CD8-positive, alpha-beta memory T cell (primary cell): ENCODE results near the gene CFAP92. TPM values are rescaled to one million over a fixed set of nuclear protein-coding genes. Genes with fewer than 3 reads are reported as not detected.

Experiments
- CTCF ChIA-PET: fragments of 350-600 bp; sonication (Branson Sonifier 250); formaldehyde crosslinking; loops from one replicate; lab custom pipeline; 2021; ENCODE audit warnings: antibody characterized with exemption; lab: Charles Lee
- POLR2A ChIA-PET: fragments of 350-600 bp; sonication (Branson Sonifier 250); formaldehyde crosslinking; loops from one replicate; lab custom pipeline; 2021; ENCODE audit warnings: antibody characterized with exemption; lab: Charles Lee
- DNase-seq, 5 donors: peaks; one replicate each; pipeline versions ENCODE4 v3.0.0 to v3.0.0-alpha.2; 2020 to 2022; ENCODE audit warnings: mixed read lengths in 1 of 5
- H3K27ac ChIP-seq: one replicate; pipeline ENCODE4 v1.7.0; 2013; ENCODE audit warnings: low read depth, mild to moderate bottlenecking, low read length, moderate library complexity
- H3K27me3 ChIP-seq: 2 replicates; pipeline ENCODE4 v1.7.0; 2013; ENCODE audit warnings: low read length, mild to moderate bottlenecking; ENCODE audit not compliant: insufficient read depth, poor library complexity, severe bottlenecking
- H3K36me3 ChIP-seq: 2 replicates; pipeline ENCODE4 v1.7.0; 2013; ENCODE audit warnings: mild to moderate bottlenecking, low read length, moderate library complexity; ENCODE audit not compliant: insufficient read depth
- H3K4me1 ChIP-seq: 2 replicates; pipeline ENCODE4 v1.7.0; 2013; ENCODE audit warnings: mild to moderate bottlenecking, low read length, moderate library complexity; ENCODE audit not compliant: insufficient read depth
- H3K4me3 ChIP-seq: 2 replicates; pipeline ENCODE4 v1.7.0; 2013; ENCODE audit warnings: mild to moderate bottlenecking, low read length
- H3K9me3 ChIP-seq: 2 replicates; pipeline ENCODE4 v1.7.0; 2013; ENCODE audit warnings: mild to moderate bottlenecking, low read length
- H3K27ac Mint-ChIP-seq, 8 donors: one replicate each; pipeline ENCODE4 v1.8.0; 2020 to 2021; ENCODE audit warnings: mixed read lengths in 8 of 8, mild to moderate bottlenecking in 6 of 8, inconsistent platforms in 3 of 8, moderate library complexity in 3 of 8
- H3K27me3 Mint-ChIP-seq, 2 donors: one replicate each; pipeline ENCODE4 v1.8.0; 2020 to 2021; ENCODE audit warnings: mixed read lengths in 2 of 2, mild to moderate bottlenecking in 1 of 2, moderate library complexity in 1 of 2
- H3K36me3 Mint-ChIP-seq, 3 donors: one replicate each; pipeline ENCODE4 v1.8.0; 2020 to 2021; ENCODE audit warnings: mixed read lengths in 3 of 3, inconsistent platforms in 1 of 3, mild to moderate bottlenecking in 1 of 3
- H3K4me1 Mint-ChIP-seq, 3 donors: one replicate each; pipeline ENCODE4 v1.8.0; 2020 to 2021; ENCODE audit warnings: mixed read lengths in 3 of 3, inconsistent platforms in 1 of 3, mild to moderate bottlenecking in 1 of 3
- H3K4me3 Mint-ChIP-seq, 7 donors: one replicate each; pipeline ENCODE4 v1.8.0; 2020 to 2021; ENCODE audit warnings: mixed read lengths in 7 of 7, mild to moderate bottlenecking in 6 of 7, moderate library complexity in 4 of 7, inconsistent platforms in 2 of 7
- H3K9me3 Mint-ChIP-seq, 5 donors: one replicate each; pipeline ENCODE4 v1.8.0; 2020 to 2022; ENCODE audit warnings: mixed read lengths in 5 of 5, mild to moderate bottlenecking in 3 of 5, moderate library complexity in 2 of 5, inconsistent platforms in 1 of 5
- polyA plus RNA-seq: library from polyadenylated mRNA; unstranded; fragments of 300-500 nt; fragmentation: Illumina TruSeq; gene quantifications from one replicate; pipeline ENCODE4 v1.2.3, GENCODE V29; 2021
- total RNA-seq, 2 experiments: library from RNA; stranded (reverse); gene quantifications; one replicate each; pipeline ENCODE4 v1.2.3, GENCODE V29; 2021

Gene CFAP92
- total and polyA plus RNA-seq, 3 experiments from 2014 or later, result 0.13 to 0.24 TPM; not detected in 1

DNA sequence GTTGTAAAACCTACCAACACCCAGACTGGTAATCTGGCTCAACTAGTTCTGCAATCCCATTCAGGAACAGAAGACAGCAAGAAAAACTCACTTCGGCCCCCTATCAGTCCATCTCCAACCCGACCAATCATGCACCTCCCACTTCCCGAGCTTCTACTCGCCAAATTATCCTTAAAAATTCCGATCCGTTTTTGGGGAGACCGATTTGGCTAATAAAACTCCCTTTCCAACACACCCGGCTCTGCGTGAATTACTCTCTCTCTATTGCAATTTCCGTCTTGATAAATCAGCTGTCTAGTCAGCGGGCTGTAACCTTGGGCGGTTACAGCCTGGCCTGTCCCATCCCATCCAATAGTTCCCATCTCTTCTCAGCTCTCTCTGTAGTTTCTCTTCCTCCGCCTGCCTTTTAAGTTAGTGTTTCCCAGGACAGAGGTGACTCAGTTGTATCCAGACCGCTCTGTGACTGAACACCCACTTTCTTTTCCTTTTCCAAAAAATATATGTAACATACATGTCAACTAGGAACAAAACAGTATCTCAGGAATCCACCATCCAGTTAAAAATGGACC, 115.2 kb downstream of the CFAP92 start:
- Mint-ChIP-seq H3K4me3 (peak overlapping the region; percentile 84 to 97 (median 87)), H3K27ac (peak overlapping the region; percentile 96 to 100 (median 98)), H3K27me3 (no peaks in the 10 kb centered on the region), H3K36me3 (peaks cover 0 to 20% (median 6%) of the 10 kb centered on the region in 3 donors), H3K9me3 (no peaks in the 10 kb centered on the region), H3K4me1 (peaks cover 45 to 67% (median 63%) of the 10 kb centered on the region in 3 donors)
- H3K27me3 ChIP-seq, result no peaks in the 10 kb centered on the region
- peak overlapping the region; percentile 93 for H3K27ac ChIP-seq
- ChIA-PET POLR2A (interaction anchor here (0.6 to 2.2 kb wide), 12 partner anchors 33 to 401 kb away, joined by 3 to 12 read pairs (median 4); partner anchors contain the start of genes RAB7A and RPN1), CTCF (interaction anchor here (0.7 to 5.7 kb wide), 6 partner anchors 11 to 261 kb away, joined by 3 to 25 read pairs (median 6); no protein-coding TSS in a partner anchor)
- peaks cover 40% of the 10 kb centered on the region for H3K4me1 ChIP-seq
- H3K36me3 ChIP-seq, result peaks cover 8% of the 10 kb centered on the region
- H3K4me3 ChIP-seq, result peak overlapping the region; percentile 84
- peak in 2 of 5 donors; percentile 1 to 52 for DNase-seq
- no peaks in the 10 kb centered on the region for H3K9me3 ChIP-seq

DNA sequence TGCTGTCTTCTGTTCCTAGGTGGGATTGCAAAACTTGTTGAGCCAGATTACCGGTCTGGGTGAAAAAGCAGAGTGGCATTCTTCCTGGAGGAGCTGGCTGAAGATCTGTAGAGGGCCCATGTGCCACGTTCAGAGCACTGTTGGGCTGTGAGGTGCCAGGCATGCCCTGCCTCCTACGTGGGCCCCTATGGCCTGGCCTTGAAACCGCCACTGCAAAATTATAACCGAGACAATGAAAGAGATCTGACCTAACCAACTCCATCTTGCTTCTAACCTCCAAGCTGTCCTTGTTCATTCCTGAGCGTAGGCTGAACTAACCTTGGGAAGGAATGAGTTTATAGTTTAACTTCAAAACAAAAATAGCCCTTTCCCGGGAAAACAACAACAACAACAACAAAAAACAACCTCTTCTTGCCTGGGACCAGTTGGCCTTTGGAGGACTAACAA, 115.8 kb downstream of the CFAP92 start:
- H3K36me3 ChIP-seq, result peaks cover 8% of the 10 kb centered on the region
- POLR2A ChIA-PET, result interaction anchor here (1.2 to 2.2 kb wide), 4 partner anchors 45 to 402 kb away, joined by 4 to 12 read pairs (median 6); partner anchors contain the start of gene RAB7A
- H3K27me3 Mint-ChIP-seq, result no peaks in the 10 kb centered on the region
- peaks cover 45 to 65% (median 62%) of the 10 kb centered on the region in 3 donors for H3K4me1 Mint-ChIP-seq
- H3K4me1 ChIP-seq, result peaks cover 40% of the 10 kb centered on the region
- no peak for DNase-seq
- CTCF ChIA-PET, result interaction anchor here (0.6 to 5.7 kb wide), 5 partner anchors 10 to 261 kb away, joined by 3 to 25 read pairs (median 8); no protein-coding TSS in a partner anchor
- no peaks in the 10 kb centered on the region for H3K27me3 ChIP-seq
- peak overlapping the region; percentile 96 to 100 (median 98) for H3K27ac Mint-ChIP-seq
- H3K9me3 Mint-ChIP-seq, result no peaks in the 10 kb centered on the region
- H3K9me3 ChIP-seq, result no peaks in the 10 kb centered on the region
- H3K36me3 Mint-ChIP-seq, result peaks cover 0 to 19% (median 6%) of the 10 kb centered on the region in 3 donors
- no peak overlapping the region for H3K4me3 ChIP-seq
- H3K4me3 Mint-ChIP-seq, result peak overlapping the region; percentile 62 to 91 (median 85)
- peak overlapping the region; percentile 93 for H3K27ac ChIP-seq

DNA sequence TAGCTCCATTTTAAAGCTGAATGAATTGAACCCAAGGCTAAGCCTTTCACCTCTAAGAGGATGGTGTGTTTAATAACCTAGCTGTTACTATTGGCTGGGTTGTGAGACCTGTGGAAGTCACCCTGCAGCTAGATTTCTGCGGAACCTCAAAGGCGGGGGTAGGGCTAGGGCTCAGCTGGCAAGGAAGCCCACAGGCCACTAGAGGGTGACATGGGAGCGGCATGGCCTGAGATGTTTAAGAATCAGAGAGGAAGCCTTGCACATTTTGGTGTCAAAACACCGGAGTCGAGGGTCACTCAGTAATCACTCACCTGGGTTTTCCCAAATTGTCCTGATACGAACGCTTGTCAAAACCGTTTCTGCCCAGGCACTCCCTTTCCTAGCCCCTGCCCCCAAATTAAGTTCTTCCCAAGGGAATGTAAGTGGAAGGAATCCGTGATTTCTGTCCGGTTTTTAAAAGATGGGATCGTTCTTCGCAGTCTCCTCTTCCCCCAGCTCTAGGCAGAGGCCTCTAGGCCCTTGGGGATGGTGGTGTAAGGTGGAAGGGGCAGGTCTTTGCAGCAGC, 118.2 kb downstream of the CFAP92 start:
- Histone ChIP-seq H3K27me3 (no peaks in the 10 kb centered on the region), H3K27ac (no peak overlapping the region), H3K4me1 (peaks cover 31% of the 10 kb centered on the region), H3K36me3 (no peaks in the 10 kb centered on the region), H3K4me3 (no peak overlapping the region), H3K9me3 (no peaks in the 10 kb centered on the region)
- Mint-ChIP-seq H3K4me1 (peaks cover 31 to 42% (median 38%) of the 10 kb centered on the region in 3 donors), H3K4me3 (peak overlapping the region in 3 of 7 donors; percentile 11 to 57 (median 32)), H3K36me3 (peaks cover 0 to 12% (median 0%) of the 10 kb centered on the region in 3 donors), H3K27me3 (peaks cover 0 to 2% of the 10 kb centered on the region in 2 donors), H3K27ac (peak overlapping the region in 5 of 8 donors; percentile 1 to 87 (median 68)), H3K9me3 (no peaks in the 10 kb centered on the region)
- peak in 4 of 5 donors; percentile 20 to 69 (median 45) for DNase-seq
- CTCF ChIA-PET, result interaction anchor here (0.7 to 5.7 kb wide), 7 partner anchors 8 to 258 kb away, joined by 3 to 25 read pairs (median 4); no protein-coding TSS in a partner anchor
- POLR2A ChIA-PET, result no interaction called here

DNA sequence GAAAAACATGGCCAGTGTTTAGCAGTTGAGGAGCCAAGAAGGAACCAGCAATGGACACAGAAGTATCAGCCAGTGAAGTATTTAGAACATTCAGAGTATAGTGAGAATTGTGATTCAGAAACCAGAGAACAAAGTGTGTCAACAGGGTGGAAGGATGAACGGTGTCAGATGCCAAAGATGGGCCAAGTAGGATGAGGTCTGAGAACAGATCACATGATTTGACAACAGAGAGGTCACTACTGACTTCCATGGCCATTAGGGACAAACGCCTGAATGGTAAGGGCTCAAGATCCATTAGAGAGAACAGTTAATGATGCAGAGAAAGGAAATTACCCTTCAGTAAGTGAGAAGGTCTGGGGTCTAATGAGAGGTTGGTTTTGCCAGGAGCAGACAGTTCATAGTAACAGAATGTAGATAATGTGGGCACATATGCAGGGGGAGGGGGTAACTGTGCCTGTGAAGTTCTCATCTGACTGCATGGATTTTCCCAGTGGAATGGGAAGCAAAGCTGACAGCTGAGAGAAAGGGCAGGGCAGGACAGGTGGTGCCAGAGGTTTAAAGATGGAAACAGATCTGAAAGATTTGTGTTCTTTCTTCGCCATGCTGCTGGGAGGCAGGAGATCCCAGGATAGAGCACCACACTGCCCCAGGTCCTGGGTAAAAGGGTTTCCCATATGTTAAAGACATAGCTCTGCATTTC, 119.2 kb downstream of the CFAP92 start:
- ChIA-PET CTCF (interaction anchor here (0.7 to 5.7 kb wide), 4 partner anchors 11 to 257 kb away, joined by 3 to 24 read pairs (median 4); no protein-coding TSS in a partner anchor), POLR2A (no interaction called here)
- peaks cover 0 to 10% (median 0%) of the 10 kb centered on the region in 3 donors for H3K36me3 Mint-ChIP-seq
- Histone ChIP-seq H3K4me3 (no peak overlapping the region), H3K27ac (no peak overlapping the region), H3K9me3 (no peaks in the 10 kb centered on the region), H3K27me3 (no peaks in the 10 kb centered on the region), H3K4me1 (peaks cover 22% of the 10 kb centered on the region), H3K36me3 (no peaks in the 10 kb centered on the region)
- no peak for DNase-seq
- peaks cover 22 to 32% (median 28%) of the 10 kb centered on the region in 3 donors for H3K4me1 Mint-ChIP-seq
- H3K4me3 Mint-ChIP-seq, result peak overlapping the region in 1 of 7 donors; percentile 48
- no peaks in the 10 kb centered on the region for H3K9me3 Mint-ChIP-seq
- H3K27me3 Mint-ChIP-seq, result peaks cover 0 to 2% of the 10 kb centered on the region in 2 donors
- H3K27ac Mint-ChIP-seq, result peak overlapping the region in 4 of 8 donors; percentile 13 to 60 (median 22)

DNA sequence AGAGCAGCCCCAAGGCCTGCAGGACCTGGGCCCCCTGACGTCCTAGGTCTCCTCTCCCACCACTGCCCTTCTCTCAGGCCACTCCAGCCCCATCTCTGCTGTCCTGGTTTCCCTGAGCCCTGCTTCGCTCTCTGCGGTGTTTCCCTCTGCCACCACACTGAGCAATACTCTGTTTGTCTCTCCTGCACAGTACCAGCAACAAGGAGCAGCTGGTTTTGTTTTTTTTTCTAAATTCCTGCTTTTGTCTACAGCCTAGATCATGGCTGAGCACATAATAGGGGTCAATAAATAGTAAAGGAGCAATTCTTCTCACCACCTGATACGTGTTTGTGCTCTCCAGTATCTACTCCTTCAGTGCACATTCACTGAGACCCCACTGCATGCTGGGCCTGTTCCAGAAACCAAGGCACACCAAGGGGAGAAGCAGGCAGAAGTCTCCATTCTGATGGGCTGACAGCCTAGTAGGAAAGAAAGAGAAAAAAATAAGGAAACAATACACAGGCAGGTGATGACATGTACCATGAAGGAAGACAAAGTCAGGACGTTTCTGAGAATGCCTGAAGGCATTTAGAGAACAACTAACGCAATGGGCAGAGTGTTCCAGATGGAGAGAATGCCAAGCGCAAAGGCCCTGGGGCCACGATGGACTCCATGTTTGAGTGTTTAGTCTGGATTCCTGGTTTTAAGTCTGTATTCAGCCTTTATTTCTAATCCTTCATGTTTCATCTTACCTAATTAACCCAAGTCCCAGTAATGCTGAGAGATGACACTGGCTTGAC, 120.4 kb downstream of the CFAP92 start:
- Histone ChIP-seq H3K9me3 (no peaks in the 10 kb centered on the region), H3K4me1 (peaks cover 19% of the 10 kb centered on the region), H3K27ac (no peak overlapping the region), H3K27me3 (no peaks in the 10 kb centered on the region), H3K4me3 (no peak overlapping the region), H3K36me3 (no peaks in the 10 kb centered on the region)
- peaks cover 15 to 22% (median 21%) of the 10 kb centered on the region in 3 donors for H3K4me1 Mint-ChIP-seq
- H3K4me3 Mint-ChIP-seq, result peak overlapping the region in 2 of 7 donors; percentile 34 to 62
- no peaks in the 10 kb centered on the region for H3K36me3 Mint-ChIP-seq
- H3K27me3 Mint-ChIP-seq, result peaks cover 0 to 2% of the 10 kb centered on the region in 2 donors
- CTCF ChIA-PET, result interaction anchor here (1.5 to 2.0 kb wide), 2 partner anchors 193 to 265 kb away, joined by 3 to 5 read pairs; no protein-coding TSS in a partner anchor
- no peaks in the 10 kb centered on the region for H3K9me3 Mint-ChIP-seq
- H3K27ac Mint-ChIP-seq, result peak overlapping the region in 4 of 8 donors; percentile 44 to 61 (median 56)
- no peak for DNase-seq
- POLR2A ChIA-PET, result no interaction called here

DNA sequence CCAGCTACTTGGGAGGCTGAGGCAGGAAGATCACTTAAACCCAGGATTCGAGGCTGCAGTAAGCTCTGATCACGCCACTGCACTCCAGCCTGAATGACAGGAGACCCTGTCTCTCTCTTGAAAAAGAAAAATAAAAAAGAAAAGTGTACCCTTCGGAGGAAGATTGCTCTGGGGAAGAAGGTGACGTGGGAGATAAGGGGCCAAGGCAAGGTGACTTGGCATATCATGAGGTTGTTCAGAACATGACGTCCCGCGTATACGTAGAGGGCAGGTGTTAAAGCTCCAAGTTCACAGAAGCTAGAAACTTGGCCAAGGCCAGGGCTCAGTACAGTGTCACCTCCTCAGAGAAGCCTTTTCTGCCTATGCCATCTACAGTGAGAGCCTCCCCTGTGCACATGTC, 121.1 kb downstream of the CFAP92 start:
- no peaks in the 10 kb centered on the region for H3K36me3 ChIP-seq
- ChIA-PET POLR2A (no interaction called here), CTCF (interaction anchor here (1.5 to 2.0 kb wide), 2 partner anchors 192 to 264 kb away, joined by 3 to 5 read pairs; no protein-coding TSS in a partner anchor)
- H3K36me3 Mint-ChIP-seq, result no peaks in the 10 kb centered on the region
- no peaks in the 10 kb centered on the region for H3K9me3 Mint-ChIP-seq
- no peak overlapping the region for H3K4me3 ChIP-seq
- no peak for DNase-seq
- H3K4me1 Mint-ChIP-seq, result peaks cover 8 to 15% (median 14%) of the 10 kb centered on the region in 3 donors
- no peak overlapping the region for H3K27ac ChIP-seq
- H3K9me3 ChIP-seq, result no peaks in the 10 kb centered on the region
- H3K4me1 ChIP-seq, result peaks cover 12% of the 10 kb centered on the region
- H3K4me3 Mint-ChIP-seq, result no peak overlapping the region
- peaks cover 0 to 2% of the 10 kb centered on the region in 2 donors for H3K27me3 Mint-ChIP-seq
- H3K27me3 ChIP-seq, result no peaks in the 10 kb centered on the region
- H3K27ac Mint-ChIP-seq, result no peak overlapping the region

DNA sequence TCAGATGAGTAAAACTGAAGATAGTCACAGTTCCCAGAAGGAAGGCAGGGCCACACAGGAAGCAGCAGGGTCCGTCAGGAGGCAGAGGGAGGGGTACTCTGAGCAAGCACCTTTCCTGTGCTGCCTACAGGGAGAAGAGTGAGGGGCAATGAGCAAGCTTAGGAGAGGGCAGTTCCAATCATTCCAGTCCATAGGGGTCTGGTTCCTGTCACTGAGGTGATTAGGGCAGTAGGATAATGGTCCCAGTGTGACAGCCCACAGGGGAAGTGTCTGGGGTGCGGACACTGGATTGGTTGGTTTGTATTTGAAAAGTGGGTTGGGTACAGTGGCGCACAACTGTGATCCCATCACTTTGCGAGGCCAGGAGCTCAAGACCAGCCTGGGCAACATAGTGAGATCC, 121.6 kb downstream of the CFAP92 start:
- no peaks in the 10 kb centered on the region for H3K9me3 Mint-ChIP-seq
- DNase-seq, result no peak
- H3K9me3 ChIP-seq, result no peaks in the 10 kb centered on the region
- CTCF ChIA-PET, result interaction anchor here (1.0 to 2.0 kb wide), 3 partner anchors 12 to 264 kb away, joined by 3 to 5 read pairs (median 3); no protein-coding TSS in a partner anchor
- POLR2A ChIA-PET, result no interaction called here
- H3K4me3 Mint-ChIP-seq, result no peak overlapping the region
- peak overlapping the region in 1 of 8 donors; percentile 28 for H3K27ac Mint-ChIP-seq
- H3K27me3 Mint-ChIP-seq, result peaks cover 0 to 2% of the 10 kb centered on the region in 2 donors
- no peaks in the 10 kb centered on the region for H3K36me3 Mint-ChIP-seq
- no peak overlapping the region for H3K27ac ChIP-seq
- H3K36me3 ChIP-seq, result no peaks in the 10 kb centered on the region
- peaks cover 6 to 10% (median 10%) of the 10 kb centered on the region in 3 donors for H3K4me1 Mint-ChIP-seq
- peaks cover 10% of the 10 kb centered on the region for H3K4me1 ChIP-seq
- H3K4me3 ChIP-seq, result no peak overlapping the region
- no peaks in the 10 kb centered on the region for H3K27me3 ChIP-seq
